Erythroblast (primary cell): ENCODE measurements around the gene ARHGAP24.

Source experiments
- GATA1 ChIP-seq: IDR thresholded peaks from 2 replicates; pipeline ENCODE4 v1.6.1; 2011; ENCODE audit warnings: low read depth, mild to moderate bottlenecking, control low read depth, low read length, moderate library complexity
- POLR2A ChIP-seq: IDR thresholded peaks from 2 replicates; pipeline ENCODE4 v1.6.1; 2011; ENCODE audit warnings: mild to moderate bottlenecking, low read length

GRCh38 chr4:86015412-86016350 lies 540.7 kb downstream of the ARHGAP24 start:
- TF ChIP-seq POLR2A (no peak), GATA1 (no peak)
